ENCODE results near the gene NSMF. TPM values are rescaled to one million over a fixed set of nuclear protein-coding genes. Genes with fewer than 3 reads are reported as not detected.
A peak's percentile ranks its signal among the peaks of the same experiment; 100 is the strongest.

Gene NSMF
- total RNA-seq, 1 donor from 2014 or later, result 85.3 TPM

- no peak for TF ChIP-seq CTCF (IDR thresholded peaks at IDR 0.05; ENCODE audit: unreplicated experiment)
- peaks cover 2% of the 10 kb centered on the region for H3K4me1 Mint-ChIP-seq
Measured at GRCh38 chr9:137462396-137462985, 3.4 kb upstream of the NSMF start.

GRCh38 chr9:137461663-137462395 is 2.7 kb upstream of the NSMF start:
- Mint-ChIP-seq H3K9me3 (no peaks in the 10 kb centered on the region), H3K36me3 (no peaks in the 10 kb centered on the region), H3K27me3 (ENCODE audit: low read depth) (peaks cover 30% of the 10 kb centered on the region), H3K4me1 (peaks cover 2% of the 10 kb centered on the region), H3K4me3 (no peak overlapping the region), H3K27ac (no peak overlapping the region)
- DNase-seq (ENCODE audit: low spot score in 2 of 2, unreplicated experiment in 2 of 2), result peak; percentile 29 to 56
- TF ChIP-seq CTCF (IDR thresholded peaks at IDR 0.05; ENCODE audit: unreplicated experiment), result no peak

More at GRCh38 chr9:137462396-137462985, 3.4 kb upstream of the NSMF start:
- DNase-seq (ENCODE audit: low spot score in 2 of 2, unreplicated experiment in 2 of 2), result no peak
- Mint-ChIP-seq H3K27ac (no peak overlapping the region), H3K9me3 (no peaks in the 10 kb centered on the region), H3K4me3 (no peak overlapping the region), H3K27me3 (ENCODE audit: low read depth) (peaks cover 30% of the 10 kb centered on the region), H3K36me3 (no peaks in the 10 kb centered on the region)

- H3K9me3 Mint-ChIP-seq, result no peaks in the 10 kb centered on the region
- peaks cover 30% of the 10 kb centered on the region for H3K27me3 Mint-ChIP-seq (ENCODE audit: low read depth)
- H3K4me3 Mint-ChIP-seq, result no peak overlapping the region
- no peak for DNase-seq (ENCODE audit: low spot score in 2 of 2, unreplicated experiment in 2 of 2)
- no peaks in the 10 kb centered on the region for H3K36me3 Mint-ChIP-seq
- TF ChIP-seq CTCF (IDR thresholded peaks at IDR 0.05; ENCODE audit: unreplicated experiment), result no peak
- peaks cover 2% of the 10 kb centered on the region for H3K4me1 Mint-ChIP-seq
- H3K27ac Mint-ChIP-seq, result no peak overlapping the region
Measured at GRCh38 chr9:137461316-137461662, 2.2 kb upstream of the NSMF start.

- no peak overlapping the region for H3K4me3 Mint-ChIP-seq
Measured at GRCh38 chr9:137460363-137461315, 1.5 kb upstream of the NSMF start.

More at GRCh38 chr9:137460363-137461315, 1.5 kb upstream of the NSMF start:
- no peak for TF ChIP-seq CTCF (IDR thresholded peaks at IDR 0.05; ENCODE audit: unreplicated experiment)
- peaks cover 4% of the 10 kb centered on the region for H3K4me1 Mint-ChIP-seq
- no peaks in the 10 kb centered on the region for H3K9me3 Mint-ChIP-seq
- DNase-seq (ENCODE audit: low spot score in 2 of 2, unreplicated experiment in 2 of 2), result no peak
- H3K27ac Mint-ChIP-seq, result no peak overlapping the region
- peaks cover 3% of the 10 kb centered on the region for H3K36me3 Mint-ChIP-seq
- peaks cover 26% of the 10 kb centered on the region for H3K27me3 Mint-ChIP-seq (ENCODE audit: low read depth)
